RWPE2 (cell line): ENCODE data around the gene MAGI1.

Experiments used
- ATAC-seq: fragments of 200-7000 bp; cut with Tn5 transposase; 3 replicates; pipeline ENCODE4 v1.9.1; 2021; ENCODE audit warnings: low read depth
- DNase-seq: peaks from one replicate; pipeline ENCODE4 v3.0.0-alpha.2; 2020; ENCODE audit warnings: low spot score
- H3K27ac ChIP-seq: fragments of 450-650 bp; 2 replicates; pipeline ENCODE4 v1.5.1; 2017; ENCODE audit warnings: mild to moderate bottlenecking; ENCODE audit not compliant: poor library complexity, severe bottlenecking
- H3K27me3 ChIP-seq: fragments of 250-450 bp; sonication (Bioruptor Pico); 2 replicates; pipeline ENCODE4 v1.5.1; 2021; ENCODE audit warnings: mild to moderate bottlenecking, moderate library complexity; ENCODE audit not compliant: insufficient read depth, poor library complexity, severe bottlenecking
- H3K36me3 ChIP-seq: fragments of 250-450 bp; sonication (Bioruptor Pico); 2 replicates; pipeline ENCODE4 v1.5.1; 2020; ENCODE audit warnings: low read depth, mild to moderate bottlenecking, moderate library complexity
- H3K4me1 ChIP-seq: fragments of 250-450 bp; sonication (Bioruptor Pico); 2 replicates; pipeline ENCODE4 v1.5.1; 2021; ENCODE audit warnings: mild to moderate bottlenecking, moderate library complexity; ENCODE audit not compliant: insufficient read depth, poor library complexity, severe bottlenecking
- H3K4me3 ChIP-seq: fragments of 250-450 bp; sonication (Bioruptor Pico); 2 replicates; pipeline ENCODE4 v1.5.1; 2021; ENCODE audit warnings: mild to moderate bottlenecking, moderate library complexity; ENCODE audit not compliant: severe bottlenecking
- H3K9me3 ChIP-seq: fragments of 250-450 bp; sonication (Bioruptor Pico); 2 replicates; pipeline ENCODE4 v1.5.1; 2021; ENCODE audit warnings: mild to moderate bottlenecking, moderate library complexity; ENCODE audit not compliant: severe bottlenecking
- TF ChIP-seq, protein P1 (sequence below): fragments of 450-650 bp; IDR thresholded peaks from one replicate; pipeline ENCODE4 v1.5.1; 2017; ENCODE audit warnings: mild to moderate bottlenecking, moderate library complexity; ENCODE audit not compliant: poor library complexity, severe bottlenecking

MAGI1 gene

DNA sequence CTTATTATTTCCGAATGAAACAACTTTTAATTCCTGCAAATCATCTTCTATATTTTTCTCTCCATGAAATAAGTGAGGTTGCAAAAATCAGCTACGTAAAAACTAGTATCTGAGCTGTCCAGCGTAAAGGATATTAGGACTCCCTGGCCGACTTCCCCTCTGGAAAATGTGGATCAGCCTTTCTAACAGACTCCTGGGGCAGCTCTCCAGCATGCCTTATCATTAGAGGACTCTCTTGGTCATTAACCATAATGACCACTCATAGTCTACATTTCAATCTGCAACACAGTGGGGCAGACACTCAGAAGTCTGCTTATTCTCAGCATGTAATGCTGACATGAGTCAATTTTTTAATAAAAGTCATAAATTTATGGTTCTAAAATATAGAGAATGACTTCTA lies 130.1 kb downstream of the MAGI1 start:
- no peak overlapping the region for H3K4me3 ChIP-seq
- DNase-seq (no peak), ATAC-seq (no peak)
- no peak overlapping the region for H3K27ac ChIP-seq
- no peaks in the 10 kb centered on the region for H3K9me3 ChIP-seq
- TF ChIP-seq, protein P1, sequence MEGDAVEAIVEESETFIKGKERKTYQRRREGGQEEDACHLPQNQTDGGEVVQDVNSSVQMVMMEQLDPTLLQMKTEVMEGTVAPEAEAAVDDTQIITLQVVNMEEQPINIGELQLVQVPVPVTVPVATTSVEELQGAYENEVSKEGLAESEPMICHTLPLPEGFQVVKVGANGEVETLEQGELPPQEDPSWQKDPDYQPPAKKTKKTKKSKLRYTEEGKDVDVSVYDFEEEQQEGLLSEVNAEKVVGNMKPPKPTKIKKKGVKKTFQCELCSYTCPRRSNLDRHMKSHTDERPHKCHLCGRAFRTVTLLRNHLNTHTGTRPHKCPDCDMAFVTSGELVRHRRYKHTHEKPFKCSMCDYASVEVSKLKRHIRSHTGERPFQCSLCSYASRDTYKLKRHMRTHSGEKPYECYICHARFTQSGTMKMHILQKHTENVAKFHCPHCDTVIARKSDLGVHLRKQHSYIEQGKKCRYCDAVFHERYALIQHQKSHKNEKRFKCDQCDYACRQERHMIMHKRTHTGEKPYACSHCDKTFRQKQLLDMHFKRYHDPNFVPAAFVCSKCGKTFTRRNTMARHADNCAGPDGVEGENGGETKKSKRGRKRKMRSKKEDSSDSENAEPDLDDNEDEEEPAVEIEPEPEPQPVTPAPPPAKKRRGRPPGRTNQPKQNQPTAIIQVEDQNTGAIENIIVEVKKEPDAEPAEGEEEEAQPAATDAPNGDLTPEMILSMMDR: no peak
- H3K4me1 ChIP-seq: no peaks in the 10 kb centered on the region
- H3K27me3 ChIP-seq: no peaks in the 10 kb centered on the region
- H3K36me3 ChIP-seq: no peaks in the 10 kb centered on the region

DNA sequence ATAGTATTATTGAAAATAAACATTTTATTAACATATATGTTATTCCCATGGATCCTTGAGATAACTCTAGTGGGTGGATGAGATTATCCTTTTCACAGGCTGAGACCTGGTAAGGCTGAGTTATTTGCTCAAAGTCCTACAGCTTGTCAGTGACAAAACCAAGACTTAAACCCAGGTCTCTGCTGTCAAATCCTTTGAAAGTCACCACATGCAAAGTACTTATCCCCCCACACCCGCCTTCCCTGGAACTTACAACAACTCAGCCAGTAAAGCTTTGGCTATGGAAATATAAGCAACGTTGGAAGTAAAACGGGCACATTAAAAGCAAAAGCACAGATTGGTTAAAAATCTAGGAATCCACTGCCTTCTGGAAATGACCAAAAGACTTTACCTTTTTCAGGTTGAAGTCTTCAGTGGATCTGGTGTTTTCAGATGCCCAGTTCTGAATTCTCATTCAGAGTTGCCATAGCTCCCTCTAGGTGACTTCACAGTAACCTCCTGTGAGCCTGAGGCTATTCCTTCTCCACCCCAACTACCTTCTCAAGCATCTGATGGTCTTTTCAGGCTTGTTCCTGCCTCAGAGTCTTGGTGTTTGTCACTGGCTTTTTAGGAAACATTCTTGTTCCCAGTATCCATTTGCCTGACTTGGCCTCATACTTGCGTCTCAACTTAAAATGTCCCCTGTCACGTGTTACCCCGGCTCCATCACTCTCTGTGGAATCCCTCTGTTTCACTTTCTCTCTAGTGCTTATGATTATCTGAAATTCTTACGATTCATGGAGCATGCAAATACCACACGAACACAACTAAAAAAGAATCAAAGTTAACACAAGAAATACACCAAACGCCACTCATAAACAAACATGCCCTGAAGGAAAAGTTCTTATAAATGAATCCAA lies 131.2 kb downstream of the MAGI1 start:
- no peak for ATAC-seq

DNA sequence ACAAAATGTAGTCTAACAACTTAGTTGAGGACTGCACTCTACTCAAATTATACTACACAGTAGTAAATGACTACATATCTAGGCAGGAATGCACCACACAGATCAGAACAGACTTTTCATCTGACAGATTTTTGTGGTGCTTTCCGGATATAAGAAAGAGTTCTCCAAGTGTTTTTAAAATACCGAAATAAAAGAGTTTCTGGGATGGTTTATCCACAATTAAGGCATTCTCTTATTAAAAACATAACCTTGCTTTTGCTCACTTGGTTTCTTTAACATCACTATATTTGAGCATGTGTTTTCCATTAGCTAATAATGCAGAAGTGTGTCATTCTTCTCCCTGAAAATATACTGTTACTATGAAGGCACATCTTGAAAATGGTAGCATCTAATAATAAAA lies 132.9 kb downstream of the MAGI1 start:
- no peak for DNase-seq
- H3K4me3 ChIP-seq: no peak overlapping the region
- ATAC-seq: no peak

More for the DNA sequence above, 131.2 kb downstream of the MAGI1 start:
- H3K4me1 ChIP-seq: peaks cover 2% of the 10 kb centered on the region
- H3K4me3 ChIP-seq: no peak overlapping the region
- TF ChIP-seq, protein P1: no peak
- no peaks in the 10 kb centered on the region for H3K27me3 ChIP-seq
- no peak for DNase-seq
- H3K9me3 ChIP-seq: no peaks in the 10 kb centered on the region
- H3K27ac ChIP-seq: no peak overlapping the region
- H3K36me3 ChIP-seq: no peaks in the 10 kb centered on the region

DNA sequence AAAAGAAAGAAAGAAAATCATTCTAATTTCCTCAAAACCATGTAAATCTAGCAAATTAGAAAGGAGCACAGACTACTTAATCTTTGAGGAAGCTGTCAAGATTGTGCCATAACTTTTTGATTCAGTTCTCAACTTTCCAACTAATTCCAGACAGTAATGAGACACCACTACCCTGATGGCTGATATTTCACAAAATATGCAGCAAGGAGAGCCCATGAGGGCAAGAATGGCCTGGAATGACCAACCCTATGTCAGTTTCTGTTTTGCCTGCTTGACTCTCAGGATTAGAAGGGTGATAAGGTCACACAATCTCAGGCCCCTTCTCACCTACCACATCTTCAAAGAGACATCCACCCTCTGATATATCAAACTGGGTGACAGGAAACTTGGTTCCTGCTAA lies 134.7 kb downstream of the MAGI1 start:
- peaks cover 4% of the 10 kb centered on the region; the same call in 1 of the 2 replicates for H3K36me3 ChIP-seq
- no peak overlapping the region for H3K4me3 ChIP-seq
- H3K27ac ChIP-seq: no peak overlapping the region
- H3K4me1 ChIP-seq: peaks cover 17% of the 10 kb centered on the region
- DNase-seq (no peak), ATAC-seq (no peak)
- no peaks in the 10 kb centered on the region for H3K27me3 ChIP-seq
- TF ChIP-seq, protein P1: no peak
- H3K9me3 ChIP-seq: peaks cover 2% of the 10 kb centered on the region

More for the DNA sequence above, 132.9 kb downstream of the MAGI1 start:
- Histone ChIP-seq H3K36me3 (no peaks in the 10 kb centered on the region), H3K27me3 (no peaks in the 10 kb centered on the region), H3K9me3 (peaks cover 2% of the 10 kb centered on the region), H3K4me1 (peaks cover 17% of the 10 kb centered on the region), H3K27ac (no peak overlapping the region)
- TF ChIP-seq, protein P1: no peak
